ENCODE measurements around the gene EFCAB9.
A peak's percentile ranks its signal among the peaks of the same experiment; 100 is the strongest.
"Not testable (repeated sequence)": the region's sequence is repeated elsewhere in the genome, so short reads cannot be mapped to it uniquely, and the experiment has no call there.

Gene EFCAB9

DNA sequence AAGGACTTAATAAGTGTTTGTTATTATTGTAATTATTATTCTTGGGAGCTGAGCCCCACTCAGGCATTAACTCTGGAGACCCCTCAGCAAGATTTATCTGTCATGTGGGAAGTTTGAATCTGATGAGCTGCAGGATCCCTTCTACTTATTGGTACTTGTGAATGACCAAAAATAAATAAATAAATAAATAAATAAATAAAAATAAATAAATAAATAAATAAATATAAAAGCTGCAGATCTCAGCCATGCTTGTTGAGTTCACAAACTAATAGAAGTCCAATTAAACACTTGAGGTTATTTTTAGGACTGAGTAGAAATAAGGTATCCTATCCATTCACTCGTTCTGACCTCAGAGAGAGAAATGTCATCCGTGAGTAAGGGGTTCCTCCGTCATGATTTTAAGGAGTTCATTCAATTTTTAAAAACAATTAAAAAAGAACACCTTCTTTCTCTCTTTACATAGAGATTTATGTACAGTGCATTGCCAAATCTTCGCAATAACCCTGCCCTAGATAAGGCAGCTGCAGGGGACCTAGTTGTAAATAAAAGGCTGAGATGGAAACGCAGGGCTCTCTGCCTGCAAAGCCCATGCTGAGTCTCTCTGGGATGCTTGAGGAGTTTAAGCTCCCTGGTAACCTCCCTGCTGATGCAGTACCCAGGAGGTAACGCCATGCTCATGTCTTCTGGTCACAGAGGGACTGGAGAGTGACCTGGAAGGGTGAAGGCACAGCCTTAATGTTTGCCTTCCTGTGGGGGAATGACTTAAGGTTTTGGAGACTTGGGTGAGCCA lies 1.2 kb downstream of the EFCAB9 start:
- ChIA-PET CTCF (interaction anchor here (0.6 to 1.4 kb wide), 4 partner anchors 9 to 136 kb away, joined by 3 read pairs; no protein-coding TSS in a partner anchor), POLR2A (interaction anchor here (0.7 kb wide), 1 partner anchor 15 kb away, joined by 3 read pairs; no protein-coding TSS in a partner anchor)
- H3K4me1 ChIP-seq (ENCODE audit: control extremely low read depth in 1 of 4, control insufficient read depth in 4 of 4, insufficient read depth in 4 of 4, low read length in 3 of 4), result peaks cover 0 to 6% (median 1%) of the 10 kb centered on the region in 4 experiments
- DNase-seq, result no peak
- 100% methylated on average over 2 of the region's 6 CpGs for WGBS (ENCODE audit: insufficient coverage)
- no peaks in the 10 kb centered on the region for H3K36me3 ChIP-seq (ENCODE audit: control insufficient read depth in 4 of 4, insufficient read depth in 4 of 4, low read length in 3 of 4)
- H3K27me3 ChIP-seq (replicated peaks in 2 of 5; ENCODE audit: control insufficient read depth in 4 of 5, insufficient read depth in 5 of 5, low read length in 4 of 5), result no peaks in the 10 kb centered on the region
- H3K9me3 ChIP-seq (ENCODE audit: control extremely low read depth in 1 of 5, control insufficient read depth in 4 of 5, insufficient read depth in 2 of 5, low read depth in 1 of 5, low read length in 4 of 5), result peaks cover 0 to 3% (median 0%) of the 10 kb centered on the region in 5 experiments
- no peak overlapping the region for H3K4me3 ChIP-seq (ENCODE audit: control insufficient read depth in 1 of 7, extremely low read depth in 1 of 7, insufficient read depth in 4 of 7, low read depth in 2 of 7, low read length in 6 of 7)
- no peak overlapping the region for H3K27ac ChIP-seq (ENCODE audit: insufficient read depth in 1 of 2, low read depth in 1 of 2, low read length in 2 of 2, poor library complexity in 1 of 2, severe bottlenecking in 2 of 2)

DNA sequence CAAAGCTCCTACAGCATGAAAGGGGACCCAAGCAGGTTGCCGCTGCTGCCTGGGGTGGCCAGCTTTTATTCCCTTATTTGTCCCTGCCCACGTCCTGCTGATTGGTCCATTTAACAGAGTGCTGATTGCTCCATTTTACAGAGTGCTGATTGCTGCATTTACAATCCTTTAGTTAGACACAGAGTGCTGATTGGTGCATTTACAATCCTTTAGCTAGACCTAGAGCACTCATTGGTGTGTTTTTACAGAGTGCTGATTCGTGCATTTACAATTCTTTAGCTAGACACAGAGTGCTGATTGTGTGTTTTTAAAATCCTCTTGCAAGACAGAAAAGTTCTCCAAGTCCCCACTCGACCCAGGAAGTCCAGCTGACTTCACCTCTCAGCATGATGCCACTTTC lies 3.8 kb downstream of the EFCAB9 start:
- CTCF ChIA-PET, result interaction anchor here (0.7 to 1.5 kb wide), 6 partner anchors 9 to 96 kb away, joined by 3 to 10 read pairs (median 4); partner anchors contain the start of gene STK10
- H3K27me3 ChIP-seq (replicated peaks in 2 of 5; ENCODE audit: control insufficient read depth in 4 of 5, insufficient read depth in 5 of 5, low read length in 4 of 5); H3K9me3 ChIP-seq (ENCODE audit: control extremely low read depth in 1 of 5, control insufficient read depth in 4 of 5, insufficient read depth in 2 of 5, low read depth in 1 of 5, low read length in 4 of 5); POLR2A ChIA-PET; H3K4me1 ChIP-seq (ENCODE audit: control extremely low read depth in 1 of 4, control insufficient read depth in 4 of 4, insufficient read depth in 4 of 4, low read length in 3 of 4); H3K36me3 ChIP-seq (ENCODE audit: control insufficient read depth in 4 of 4, insufficient read depth in 4 of 4, low read length in 3 of 4); DNase-seq; H3K4me3 ChIP-seq (ENCODE audit: control insufficient read depth in 1 of 7, extremely low read depth in 1 of 7, insufficient read depth in 4 of 7, low read depth in 2 of 7, low read length in 6 of 7); H3K27ac ChIP-seq (ENCODE audit: insufficient read depth in 1 of 2, low read depth in 1 of 2, low read length in 2 of 2, poor library complexity in 1 of 2, severe bottlenecking in 2 of 2): not testable (repeated sequence)
- 92% methylated on average over 3 of the region's 4 CpGs for WGBS (ENCODE audit: insufficient coverage)

DNA sequence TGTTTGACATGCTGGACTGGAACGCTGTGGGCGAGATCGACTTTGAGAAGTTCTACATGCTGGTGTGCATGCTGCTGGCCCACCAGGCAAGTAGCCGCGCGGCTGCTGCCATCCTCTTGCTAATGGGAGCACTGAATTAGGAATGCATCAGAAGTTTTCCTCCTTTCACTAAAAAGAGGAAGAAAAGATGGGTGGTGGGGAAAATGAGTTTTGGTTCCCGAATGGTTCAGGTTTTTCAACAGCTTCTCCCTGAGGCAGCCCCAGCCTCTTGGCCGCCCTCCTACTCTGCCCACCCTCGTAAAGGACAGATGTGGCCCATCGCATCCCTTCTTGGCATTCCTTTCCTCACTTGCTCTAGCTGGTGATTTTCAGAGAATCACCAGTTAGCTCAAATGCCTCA lies 5.5 kb downstream of the EFCAB9 start:
- no peaks in the 10 kb centered on the region for H3K36me3 ChIP-seq (ENCODE audit: control insufficient read depth in 4 of 4, insufficient read depth in 4 of 4, low read length in 3 of 4)
- no peaks in the 10 kb centered on the region for H3K27me3 ChIP-seq (replicated peaks in 2 of 5; ENCODE audit: control insufficient read depth in 4 of 5, insufficient read depth in 5 of 5, low read length in 4 of 5)
- no peak overlapping the region for H3K4me3 ChIP-seq (ENCODE audit: control insufficient read depth in 1 of 7, extremely low read depth in 1 of 7, insufficient read depth in 4 of 7, low read depth in 2 of 7, low read length in 6 of 7)
- no peak for DNase-seq
- WGBS (ENCODE audit: insufficient coverage), result 80% methylated on average over 7 of the region's 10 CpGs
- H3K9me3 ChIP-seq (ENCODE audit: control extremely low read depth in 1 of 5, control insufficient read depth in 4 of 5, insufficient read depth in 2 of 5, low read depth in 1 of 5, low read length in 4 of 5), result peaks cover 0 to 3% (median 0%) of the 10 kb centered on the region in 5 experiments
- ChIA-PET POLR2A (no interaction called here), CTCF (interaction anchor here (1.3 to 2.4 kb wide), 2 partner anchors 93 to 94 kb away, joined by 4 to 7 read pairs; no protein-coding TSS in a partner anchor)
- no peak overlapping the region for H3K27ac ChIP-seq (ENCODE audit: insufficient read depth in 1 of 2, low read depth in 1 of 2, low read length in 2 of 2, poor library complexity in 1 of 2, severe bottlenecking in 2 of 2)
- H3K4me1 ChIP-seq (ENCODE audit: control extremely low read depth in 1 of 4, control insufficient read depth in 4 of 4, insufficient read depth in 4 of 4, low read length in 3 of 4), result peaks cover 0 to 6% (median 1%) of the 10 kb centered on the region in 4 experiments

DNA sequence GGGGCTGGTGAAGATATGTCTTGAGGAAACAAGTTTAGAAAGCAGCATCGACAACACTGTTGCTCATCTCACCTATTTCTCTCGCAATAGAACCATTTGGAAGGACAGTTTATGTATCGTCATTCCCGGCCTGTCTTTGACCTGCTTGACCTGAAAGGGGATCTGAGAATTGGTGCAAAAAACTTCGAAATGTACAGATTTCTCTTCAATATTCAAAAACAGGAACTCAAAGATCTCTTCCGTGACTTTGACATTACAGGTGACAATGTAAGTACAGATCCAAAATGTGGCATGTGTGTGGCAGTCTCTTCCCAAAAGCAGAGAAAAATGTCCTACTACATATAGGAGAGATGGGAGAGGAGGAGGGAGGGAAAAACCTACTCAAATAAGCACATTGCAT lies 6.5 kb downstream of the EFCAB9 start:
- Histone ChIP-seq H3K4me3 (ENCODE audit: control insufficient read depth in 1 of 7, extremely low read depth in 1 of 7, insufficient read depth in 4 of 7, low read depth in 2 of 7, low read length in 6 of 7) (no peak overlapping the region), H3K27ac (ENCODE audit: insufficient read depth in 1 of 2, low read depth in 1 of 2, low read length in 2 of 2, poor library complexity in 1 of 2, severe bottlenecking in 2 of 2) (no peak overlapping the region), H3K9me3 (ENCODE audit: control extremely low read depth in 1 of 5, control insufficient read depth in 4 of 5, insufficient read depth in 2 of 5, low read depth in 1 of 5, low read length in 4 of 5) (peaks cover 0 to 3% (median 0%) of the 10 kb centered on the region in 5 experiments), H3K27me3 (replicated peaks in 2 of 5; ENCODE audit: control insufficient read depth in 4 of 5, insufficient read depth in 5 of 5, low read length in 4 of 5) (no peaks in the 10 kb centered on the region), H3K36me3 (ENCODE audit: control insufficient read depth in 4 of 4, insufficient read depth in 4 of 4, low read length in 3 of 4) (no peaks in the 10 kb centered on the region), H3K4me1 (ENCODE audit: control extremely low read depth in 1 of 4, control insufficient read depth in 4 of 4, insufficient read depth in 4 of 4, low read length in 3 of 4) (peaks cover 0 to 6% (median 1%) of the 10 kb centered on the region in 4 experiments)
- no peak for DNase-seq
- POLR2A ChIA-PET, result no interaction called here
- CTCF ChIA-PET, result interaction anchor here (2.4 kb wide), 1 partner anchor 93 kb away, joined by 7 read pairs; no protein-coding TSS in a partner anchor
- WGBS (ENCODE audit: insufficient coverage), result 92% methylated on average over 4 of the region's 6 CpGs

DNA sequence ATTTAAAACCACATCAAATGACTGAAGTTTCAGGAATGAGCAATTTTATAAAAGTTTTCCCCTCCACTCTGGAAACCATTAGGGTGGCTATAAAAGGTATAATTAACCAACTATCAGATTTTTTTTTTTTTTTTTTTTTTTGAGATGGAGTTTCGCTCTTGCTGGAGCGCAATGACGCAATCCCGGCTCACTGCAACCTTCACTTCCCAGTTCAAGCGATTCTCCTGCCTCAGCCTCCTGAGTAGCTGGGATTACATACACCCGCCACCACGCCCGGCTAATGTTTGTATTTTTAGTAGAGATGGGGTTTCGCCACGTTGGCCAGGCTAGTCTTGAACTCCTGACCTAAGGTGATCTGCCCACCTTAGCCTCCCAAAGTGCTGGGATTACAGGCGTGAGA lies 12.0 kb downstream of the EFCAB9 start:
- H3K4me1 ChIP-seq (ENCODE audit: control extremely low read depth in 1 of 4, control insufficient read depth in 4 of 4, insufficient read depth in 4 of 4, low read length in 3 of 4), result peaks cover 17 to 29% (median 27%) of the 10 kb centered on the region in 4 experiments
- H3K27me3 ChIP-seq (replicated peaks in 2 of 5; ENCODE audit: control insufficient read depth in 4 of 5, insufficient read depth in 5 of 5, low read length in 4 of 5); POLR2A ChIA-PET; H3K4me3 ChIP-seq (ENCODE audit: control insufficient read depth in 1 of 7, extremely low read depth in 1 of 7, insufficient read depth in 4 of 7, low read depth in 2 of 7, low read length in 6 of 7); H3K27ac ChIP-seq (ENCODE audit: insufficient read depth in 1 of 2, low read depth in 1 of 2, low read length in 2 of 2, poor library complexity in 1 of 2, severe bottlenecking in 2 of 2); H3K36me3 ChIP-seq (ENCODE audit: control insufficient read depth in 4 of 4, insufficient read depth in 4 of 4, low read length in 3 of 4); H3K9me3 ChIP-seq (ENCODE audit: control extremely low read depth in 1 of 5, control insufficient read depth in 4 of 5, insufficient read depth in 2 of 5, low read depth in 1 of 5, low read length in 4 of 5); DNase-seq: not testable (repeated sequence)
- CTCF ChIA-PET, result interaction anchor here (0.7 kb wide), 1 partner anchor 74 kb away, joined by 4 read pairs; no protein-coding TSS in a partner anchor
- 90% methylated on average over 2 of the region's 11 CpGs for WGBS (ENCODE audit: insufficient coverage)

DNA sequence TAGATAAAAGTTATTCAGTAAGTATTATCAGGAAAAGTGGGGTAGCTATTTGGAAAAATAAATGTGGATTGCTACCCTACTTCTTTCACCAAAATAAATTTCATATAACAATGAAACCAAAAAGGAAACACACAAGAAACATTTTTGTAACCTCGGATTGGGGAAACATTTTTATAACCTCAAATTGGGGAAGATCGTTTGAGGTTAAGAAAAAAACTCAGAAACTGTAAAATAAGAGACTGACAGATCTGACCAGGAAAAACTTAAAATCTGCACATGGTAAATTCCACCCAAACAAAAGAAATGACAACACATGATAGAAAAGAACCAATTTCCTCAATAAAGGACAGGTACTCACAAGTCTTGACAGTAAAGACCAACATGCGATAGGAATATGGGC lies 13.5 kb downstream of the EFCAB9 start:
- CTCF ChIA-PET, result interaction anchor here (1.2 to 1.3 kb wide), 2 partner anchors 10 to 76 kb away, joined by 3 to 4 read pairs; partner anchors contain the start of gene UBTD2
- H3K27me3 ChIP-seq (replicated peaks in 2 of 5; ENCODE audit: control insufficient read depth in 4 of 5, insufficient read depth in 5 of 5, low read length in 4 of 5), result no peaks in the 10 kb centered on the region
- peaks cover 4 to 16% (median 9%) of the 10 kb centered on the region in 4 experiments for H3K36me3 ChIP-seq (ENCODE audit: control insufficient read depth in 4 of 4, insufficient read depth in 4 of 4, low read length in 3 of 4)
- H3K4me3 ChIP-seq (ENCODE audit: control insufficient read depth in 1 of 7, extremely low read depth in 1 of 7, insufficient read depth in 4 of 7, low read depth in 2 of 7, low read length in 6 of 7), result peak overlapping the region in 3 of 7 experiments; percentile 22 to 38 (median 29)
- POLR2A ChIA-PET, result no interaction called here
- peak overlapping the region in 1 of 2 experiments; percentile 31 for H3K27ac ChIP-seq (ENCODE audit: insufficient read depth in 1 of 2, low read depth in 1 of 2, low read length in 2 of 2, poor library complexity in 1 of 2, severe bottlenecking in 2 of 2)
- H3K4me1 ChIP-seq (ENCODE audit: control extremely low read depth in 1 of 4, control insufficient read depth in 4 of 4, insufficient read depth in 4 of 4, low read length in 3 of 4), result peaks cover 17 to 29% (median 27%) of the 10 kb centered on the region in 4 experiments
- H3K9me3 ChIP-seq (ENCODE audit: control extremely low read depth in 1 of 5, control insufficient read depth in 4 of 5, insufficient read depth in 2 of 5, low read depth in 1 of 5, low read length in 4 of 5), result no peaks in the 10 kb centered on the region
- peak in 2 of 3 donors; percentile 51 to 62 for DNase-seq
- no CpG with 5 or more reads among the region's 3 CpGs for WGBS (ENCODE audit: insufficient coverage)

DNA sequence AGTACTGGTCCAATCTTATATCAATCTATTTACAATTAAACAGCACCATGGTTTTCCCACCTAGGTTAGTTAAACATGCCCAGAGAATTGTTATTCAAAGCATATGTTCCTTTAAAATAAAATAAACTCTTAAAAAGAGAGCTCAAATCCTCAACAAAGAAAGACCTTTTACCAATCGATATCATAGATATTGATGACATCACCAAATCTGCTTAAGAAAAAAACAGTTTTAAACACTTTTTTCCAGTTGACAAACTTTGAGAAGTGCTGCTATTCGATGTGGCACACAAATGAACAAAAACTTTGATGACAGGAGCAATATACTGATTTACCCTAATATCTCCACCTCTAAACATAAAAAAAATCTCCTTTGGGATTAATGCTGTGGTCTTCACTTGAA lies 15.7 kb downstream of the EFCAB9 start:
- no peak overlapping the region for H3K4me3 ChIP-seq (ENCODE audit: control insufficient read depth in 1 of 7, extremely low read depth in 1 of 7, insufficient read depth in 4 of 7, low read depth in 2 of 7, low read length in 6 of 7)
- H3K36me3 ChIP-seq (ENCODE audit: control insufficient read depth in 4 of 4, insufficient read depth in 4 of 4, low read length in 3 of 4), result peaks cover 5 to 21% (median 12%) of the 10 kb centered on the region in 4 experiments
- no peak overlapping the region for H3K27ac ChIP-seq (ENCODE audit: insufficient read depth in 1 of 2, low read depth in 1 of 2, low read length in 2 of 2, poor library complexity in 1 of 2, severe bottlenecking in 2 of 2)
- WGBS (ENCODE audit: insufficient coverage), result 100% methylated on average over 1 of the region's 2 CpGs
- H3K27me3 ChIP-seq (replicated peaks in 2 of 5; ENCODE audit: control insufficient read depth in 4 of 5, insufficient read depth in 5 of 5, low read length in 4 of 5), result no peaks in the 10 kb centered on the region
- ChIA-PET CTCF (no interaction called here), POLR2A (no interaction called here)
- peaks cover 17 to 29% (median 27%) of the 10 kb centered on the region in 4 experiments for H3K4me1 ChIP-seq (ENCODE audit: control extremely low read depth in 1 of 4, control insufficient read depth in 4 of 4, insufficient read depth in 4 of 4, low read length in 3 of 4)
- peaks cover 0 to 3% (median 0%) of the 10 kb centered on the region in 5 experiments for H3K9me3 ChIP-seq (ENCODE audit: control extremely low read depth in 1 of 5, control insufficient read depth in 4 of 5, insufficient read depth in 2 of 5, low read depth in 1 of 5, low read length in 4 of 5)
- DNase-seq, result no peak
